Choroid plexus epithelial cell (primary cell): ENCODE measurements around the gene HOXC11.

Experiments
- DNase-seq: peaks from one replicate; pipeline ENCODE4 v3.0.0-alpha.2; 2010; ENCODE audit warnings: low read depth
- H3K4me3 ChIP-seq: 2 replicates; pipeline ENCODE4 v1.5.1; 2011; ENCODE audit warnings: low read depth, mild to moderate bottlenecking, control low read depth, low read length, moderate library complexity
- TF ChIP-seq, protein P1 (sequence below): conservative IDR thresholded peaks from 2 replicates; pipeline ENCODE4 v1.5.1; 2011; ENCODE audit warnings: low read depth, mild to moderate bottlenecking, control low read depth, inconsistent platforms, low read length, moderate library complexity

The HOXC11 gene

GRCh38 chr12:53931844-53932581, 40.9 kb upstream of the HOXC11 start:
- TF ChIP-seq, protein P1, sequence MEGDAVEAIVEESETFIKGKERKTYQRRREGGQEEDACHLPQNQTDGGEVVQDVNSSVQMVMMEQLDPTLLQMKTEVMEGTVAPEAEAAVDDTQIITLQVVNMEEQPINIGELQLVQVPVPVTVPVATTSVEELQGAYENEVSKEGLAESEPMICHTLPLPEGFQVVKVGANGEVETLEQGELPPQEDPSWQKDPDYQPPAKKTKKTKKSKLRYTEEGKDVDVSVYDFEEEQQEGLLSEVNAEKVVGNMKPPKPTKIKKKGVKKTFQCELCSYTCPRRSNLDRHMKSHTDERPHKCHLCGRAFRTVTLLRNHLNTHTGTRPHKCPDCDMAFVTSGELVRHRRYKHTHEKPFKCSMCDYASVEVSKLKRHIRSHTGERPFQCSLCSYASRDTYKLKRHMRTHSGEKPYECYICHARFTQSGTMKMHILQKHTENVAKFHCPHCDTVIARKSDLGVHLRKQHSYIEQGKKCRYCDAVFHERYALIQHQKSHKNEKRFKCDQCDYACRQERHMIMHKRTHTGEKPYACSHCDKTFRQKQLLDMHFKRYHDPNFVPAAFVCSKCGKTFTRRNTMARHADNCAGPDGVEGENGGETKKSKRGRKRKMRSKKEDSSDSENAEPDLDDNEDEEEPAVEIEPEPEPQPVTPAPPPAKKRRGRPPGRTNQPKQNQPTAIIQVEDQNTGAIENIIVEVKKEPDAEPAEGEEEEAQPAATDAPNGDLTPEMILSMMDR, result no peak
- H3K4me3 ChIP-seq, result no peak overlapping the region

GRCh38 chr12:53932915-53933314, 40.0 kb upstream of the HOXC11 start:
- H3K4me3 ChIP-seq, result no peak overlapping the region
- DNase-seq, result no peak
- TF ChIP-seq, protein P1, result no peak

More at GRCh38 chr12:53931844-53932581, 40.9 kb upstream of the HOXC11 start:
- DNase-seq, result no peak

DNA sequence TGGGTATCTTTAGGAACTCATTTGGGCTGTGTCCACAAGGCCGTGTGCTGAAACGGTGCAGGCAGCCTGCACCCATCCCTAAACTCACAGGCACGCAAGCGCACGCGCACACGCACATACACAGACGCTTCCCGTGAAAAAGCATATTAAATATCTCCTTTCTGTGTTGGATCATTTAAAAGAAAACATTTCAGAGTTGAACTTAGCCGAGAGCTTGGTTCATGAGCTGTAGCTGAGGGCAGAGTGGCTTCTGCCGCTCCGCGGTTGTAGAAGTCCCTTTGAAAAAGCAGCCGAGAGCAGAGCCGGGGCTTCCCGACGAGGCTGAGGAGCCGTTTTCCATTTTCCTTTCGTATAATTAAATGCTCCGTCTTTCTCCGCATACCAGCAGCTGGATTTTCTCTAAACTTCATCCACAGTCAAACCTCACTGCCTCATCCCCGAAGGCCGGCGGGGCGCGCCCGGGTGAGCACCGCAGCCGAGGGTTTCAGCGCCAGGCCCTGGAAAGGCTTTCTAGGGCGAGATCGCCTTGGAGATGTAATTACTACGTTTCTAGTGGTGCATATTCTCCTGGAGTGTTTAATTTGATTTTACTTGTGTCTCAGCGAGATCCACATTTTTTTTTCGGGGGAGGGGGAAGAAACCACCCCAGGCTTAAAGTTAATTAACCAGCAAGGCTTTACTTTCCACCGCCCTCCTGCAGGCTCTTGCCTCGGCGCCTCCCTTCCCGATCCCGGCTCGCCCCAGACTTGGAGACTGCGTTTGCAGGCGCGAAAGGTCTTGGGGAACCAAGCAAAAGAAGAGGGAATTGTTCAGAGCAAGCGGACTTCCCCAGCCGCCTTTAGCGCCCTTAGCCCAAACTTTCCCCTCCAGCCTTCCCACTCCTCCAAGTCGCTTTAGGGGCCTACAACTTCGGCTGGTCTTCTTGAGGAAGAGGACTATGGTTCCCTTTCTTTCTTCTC, 37.3 kb upstream of the HOXC11 start:
- TF ChIP-seq, protein P1, result no peak
- no peak overlapping the region for H3K4me3 ChIP-seq
- no peak for DNase-seq

DNA sequence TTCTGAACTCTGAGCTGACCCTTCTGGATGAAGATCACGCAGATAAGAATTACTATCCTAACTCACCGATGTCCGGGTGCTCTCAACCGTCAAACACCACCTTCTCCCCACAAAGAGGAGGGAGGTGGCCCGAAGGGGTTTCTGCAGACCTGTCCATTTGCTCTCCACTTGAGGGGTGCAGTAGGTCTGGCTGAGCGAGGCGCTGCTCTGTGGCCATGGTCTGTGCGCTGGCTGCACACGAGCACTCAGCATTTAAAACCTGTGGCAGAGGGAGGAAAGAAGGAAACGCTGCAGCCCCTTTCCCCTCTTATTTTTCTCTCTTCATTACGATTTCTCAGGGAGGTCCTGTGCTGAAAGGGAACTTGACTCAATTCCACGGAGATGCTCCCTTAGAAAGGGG, 35.8 kb upstream of the HOXC11 start:
- no peak for DNase-seq
- TF ChIP-seq, protein P1, result no peak
- no peak overlapping the region for H3K4me3 ChIP-seq

DNA sequence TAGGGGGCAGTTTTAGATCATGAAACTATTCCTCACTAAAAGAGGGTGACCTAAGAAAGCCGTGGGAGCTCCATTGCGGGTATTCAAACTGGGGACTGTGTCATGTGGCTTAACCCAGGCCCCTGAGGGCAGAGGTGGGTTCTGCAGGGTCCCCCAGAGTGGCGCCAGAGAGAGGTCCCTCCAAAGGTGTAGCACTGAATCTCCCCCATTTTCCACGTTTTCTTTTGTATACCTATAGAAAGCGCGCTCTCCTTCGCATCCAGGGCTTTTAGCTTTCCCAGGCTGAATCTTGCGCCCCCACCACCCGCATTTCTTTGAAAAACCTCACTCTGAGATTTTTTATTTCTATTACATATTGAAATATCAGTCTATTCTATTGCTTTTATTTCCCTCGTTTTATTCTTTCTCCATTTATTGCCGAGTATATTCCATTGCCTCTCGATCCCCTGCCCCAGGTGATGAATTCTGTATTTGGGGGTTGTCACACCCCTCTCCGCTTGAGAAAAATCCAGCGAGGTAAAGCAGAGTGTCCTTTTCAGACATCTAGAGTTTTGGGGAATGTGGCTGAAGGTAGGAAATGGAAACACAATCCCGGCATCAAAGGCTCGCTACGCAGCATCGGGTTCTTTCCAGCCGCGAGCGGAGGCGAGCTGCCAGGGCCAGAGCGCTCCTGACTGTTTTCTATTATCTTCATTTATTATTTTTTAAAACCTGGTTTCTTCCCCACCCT, 35.2 kb upstream of the HOXC11 start:
- TF ChIP-seq, protein P1, result no peak
- H3K4me3 ChIP-seq, result no peak overlapping the region
- no peak for DNase-seq

DNA sequence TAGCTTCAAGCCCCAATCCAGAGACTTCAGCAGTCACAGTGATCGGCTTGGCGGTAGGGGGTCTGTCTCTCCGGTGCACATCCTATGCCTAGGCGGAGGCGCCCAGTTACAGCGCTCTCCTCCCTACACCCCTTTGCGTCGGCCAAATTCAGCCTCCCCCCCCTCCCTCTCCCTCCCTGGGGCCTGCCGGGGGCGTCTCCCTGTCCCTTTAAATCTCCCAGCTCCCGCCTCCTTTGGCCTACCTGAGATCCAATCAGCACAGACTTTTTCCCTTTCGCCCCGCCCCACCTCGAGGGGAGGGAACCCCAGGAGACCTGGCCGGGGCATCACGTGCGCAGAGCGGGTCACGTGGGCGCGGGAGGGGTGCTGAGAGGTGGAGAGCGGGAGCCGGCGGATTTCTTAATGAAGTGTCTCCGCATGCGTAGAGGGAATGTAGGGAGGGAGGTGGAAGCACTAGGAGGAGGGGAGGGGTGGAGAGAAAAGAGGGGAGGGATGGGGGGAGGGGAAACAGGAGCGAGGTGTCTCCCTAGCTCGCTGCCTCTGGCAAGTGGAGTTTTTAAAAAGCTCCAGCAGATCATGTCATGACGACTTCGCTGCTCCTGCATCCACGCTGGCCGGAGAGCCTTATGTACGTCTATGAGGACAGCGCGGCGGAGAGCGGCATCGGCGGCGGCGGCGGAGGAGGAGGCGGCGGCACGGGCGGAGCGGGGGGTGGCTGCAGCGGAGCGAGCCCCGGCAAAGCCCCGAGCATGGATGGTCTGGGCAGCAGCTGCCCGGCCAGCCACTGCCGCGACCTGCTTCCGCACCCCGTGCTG, 34.4 kb upstream of the HOXC11 start, which contains the start of gene HOXC13:
HOXC13 (plus strand) TSS at position 506 of the 815 bp plus-strand sequence; CDS start at position 582, 76 bp downstream.
- no peak within 1 kb of the TSS for H3K4me3 ChIP-seq
- TF ChIP-seq, protein P1, result no peak
- DNase-seq, result no peak
